Neutrophil (primary cell): ENCODE measurements around the gene CAMK2B.

ENCODE experiments used
- H3K27ac ChIP-seq: fragments of 200-600 bp; sonication (generic); 2 replicates; pipeline ENCODE4 v1.5.1; 2016; ENCODE audit warnings: mild to moderate bottlenecking, moderate library complexity
- H3K27me3 ChIP-seq: fragments of 200-600 bp; sonication (generic); 2 replicates; pipeline ENCODE4 v1.6.0; 2016; ENCODE audit warnings: mild to moderate bottlenecking
- H3K36me3 ChIP-seq: fragments of 200-600 bp; sonication (generic); 2 replicates; pipeline ENCODE4 v1.5.1; 2017
- H3K4me1 ChIP-seq, 2 experiments: fragments of 200-600 bp in 1 of 2; sonication (generic) in 1 of 2; 1 replicate in 1 of 2; 2 replicates in 1 of 2; pipeline versions ENCODE4 v1.5.1 to v1.6.1; 2013 to 2016; ENCODE audit warnings: low read depth in 1 of 2, low read length in 1 of 2, mild to moderate bottlenecking in 1 of 2, moderate library complexity in 1 of 2; ENCODE audit not compliant: control insufficient read depth in 1 of 2, insufficient read depth in 1 of 2
- H3K4me3 ChIP-seq, 2 experiments: fragments of 200-600 bp in 1 of 2; sonication (generic) in 1 of 2; 1 replicate in 1 of 2; 2 replicates in 1 of 2; pipeline ENCODE4 v1.5.1; 2013 to 2016; ENCODE audit warnings: low read depth in 1 of 2, low read length in 1 of 2, mild to moderate bottlenecking in 1 of 2, moderate library complexity in 1 of 2
- H3K9me3 ChIP-seq: fragments of 200-600 bp; sonication (generic); 2 replicates; pipeline ENCODE4 v1.5.1; 2016
- TF ChIP-seq, protein P1 (sequence below): fragments of 200-600 bp; sonication (generic); IDR thresholded peaks from 2 replicates; pipeline ENCODE4 v1.5.1; 2016; ENCODE audit warnings: antibody characterized with exemption

The CAMK2B gene

DNA sequence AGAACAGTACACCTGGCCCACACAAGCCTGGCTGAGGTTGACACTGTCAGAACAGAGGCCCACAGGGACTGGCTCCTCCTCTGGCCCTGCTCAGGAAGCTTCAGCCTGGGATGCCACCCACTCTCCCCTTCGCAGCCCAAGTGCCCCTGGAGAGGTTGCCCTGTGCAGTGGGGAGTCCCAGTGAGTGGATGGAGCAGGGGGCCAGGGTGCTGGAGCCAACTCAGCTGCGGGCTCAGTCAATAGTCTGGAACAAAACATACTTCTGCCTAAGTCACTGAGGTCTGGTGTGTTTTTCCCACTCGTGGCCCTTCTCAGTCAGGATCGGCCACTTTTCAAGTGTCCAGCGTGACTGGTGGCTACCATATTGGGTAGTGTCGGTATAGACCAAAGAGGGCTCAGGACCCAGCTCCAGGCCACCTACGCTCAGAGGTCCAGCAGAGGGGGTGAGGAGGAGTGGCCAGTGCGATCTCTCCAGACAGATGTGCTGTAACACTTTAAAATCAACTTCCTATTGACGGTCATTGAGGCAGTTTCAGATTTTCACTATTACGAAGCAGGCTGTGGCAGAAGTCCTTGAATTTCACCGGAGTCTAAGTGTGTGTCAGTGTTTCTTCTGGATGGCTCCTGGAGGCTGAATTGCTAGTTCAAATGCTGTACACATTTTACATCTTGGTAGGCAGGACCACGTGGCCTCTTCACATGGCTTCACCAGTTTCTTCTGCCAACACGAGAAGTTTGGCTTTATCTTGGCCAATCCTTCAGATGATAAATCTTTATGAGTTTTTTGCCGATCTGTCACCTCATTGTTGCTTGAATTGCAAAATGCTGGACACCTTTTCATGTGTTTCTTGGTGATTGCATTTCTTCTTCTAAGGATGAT is 135.2 kb downstream of the CAMK2B start:
- Histone ChIP-seq H3K27me3 (peaks cover 24% of the 10 kb centered on the region), H3K4me3 (no peak overlapping the region), H3K4me1 (no peaks in the 10 kb centered on the region), H3K36me3 (no peaks in the 10 kb centered on the region), H3K9me3 (no peaks in the 10 kb centered on the region), H3K27ac (no peak overlapping the region)
- TF ChIP-seq, protein P1, sequence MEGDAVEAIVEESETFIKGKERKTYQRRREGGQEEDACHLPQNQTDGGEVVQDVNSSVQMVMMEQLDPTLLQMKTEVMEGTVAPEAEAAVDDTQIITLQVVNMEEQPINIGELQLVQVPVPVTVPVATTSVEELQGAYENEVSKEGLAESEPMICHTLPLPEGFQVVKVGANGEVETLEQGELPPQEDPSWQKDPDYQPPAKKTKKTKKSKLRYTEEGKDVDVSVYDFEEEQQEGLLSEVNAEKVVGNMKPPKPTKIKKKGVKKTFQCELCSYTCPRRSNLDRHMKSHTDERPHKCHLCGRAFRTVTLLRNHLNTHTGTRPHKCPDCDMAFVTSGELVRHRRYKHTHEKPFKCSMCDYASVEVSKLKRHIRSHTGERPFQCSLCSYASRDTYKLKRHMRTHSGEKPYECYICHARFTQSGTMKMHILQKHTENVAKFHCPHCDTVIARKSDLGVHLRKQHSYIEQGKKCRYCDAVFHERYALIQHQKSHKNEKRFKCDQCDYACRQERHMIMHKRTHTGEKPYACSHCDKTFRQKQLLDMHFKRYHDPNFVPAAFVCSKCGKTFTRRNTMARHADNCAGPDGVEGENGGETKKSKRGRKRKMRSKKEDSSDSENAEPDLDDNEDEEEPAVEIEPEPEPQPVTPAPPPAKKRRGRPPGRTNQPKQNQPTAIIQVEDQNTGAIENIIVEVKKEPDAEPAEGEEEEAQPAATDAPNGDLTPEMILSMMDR: no peak

DNA sequence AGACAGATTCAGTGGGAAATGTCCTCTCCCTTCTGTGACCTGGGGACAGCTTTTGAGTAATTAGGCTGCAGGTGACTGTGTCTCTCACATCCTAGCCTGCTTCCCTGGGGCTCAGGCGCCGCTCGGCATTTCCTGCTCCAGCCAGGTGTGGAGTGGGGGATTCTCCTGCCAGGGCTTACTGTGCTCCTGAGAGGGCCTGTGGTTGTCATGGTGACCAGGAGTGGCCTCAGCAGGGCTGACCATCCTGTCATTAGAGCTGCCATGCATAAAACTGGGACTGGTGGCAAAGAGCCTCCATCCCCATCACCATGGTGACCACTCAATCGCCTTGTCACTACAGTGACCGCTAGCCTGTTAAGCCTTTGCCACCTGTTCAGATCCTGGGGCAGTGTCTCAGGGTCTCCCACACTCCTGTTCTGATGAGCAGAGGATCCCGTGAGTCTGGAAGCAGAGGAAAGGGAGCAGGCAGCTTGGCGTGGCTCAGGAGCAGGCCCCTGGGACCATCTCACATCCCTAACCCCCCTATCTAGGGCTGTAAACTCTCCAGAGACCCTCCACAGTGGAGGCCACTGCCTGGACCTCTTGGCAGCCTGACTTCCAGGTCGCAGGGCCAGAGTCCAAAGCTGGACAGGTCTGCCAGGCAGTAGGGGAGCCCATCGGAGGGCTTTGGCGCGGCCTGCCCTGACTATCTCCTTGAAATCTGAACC is 136.0 kb downstream of the CAMK2B start, which contains the start of gene GCK:
Gene GCK, minus strand, starts transcription at position 154 of the 707 bp plus-strand sequence. CDS start 486 bp downstream, outside the sequence.
- H3K27ac ChIP-seq: no peak within 1 kb of the TSS
- H3K27me3 ChIP-seq: peaks cover 24% of the 10 kb centered on the region
- H3K36me3 ChIP-seq: no peaks in the 10 kb centered on the region
- TF ChIP-seq, protein P1: no peak
- H3K4me3 ChIP-seq: no peak within 1 kb of the TSS
- H3K9me3 ChIP-seq: no peaks in the 10 kb centered on the region
- no peaks in the 10 kb centered on the region for H3K4me1 ChIP-seq

DNA sequence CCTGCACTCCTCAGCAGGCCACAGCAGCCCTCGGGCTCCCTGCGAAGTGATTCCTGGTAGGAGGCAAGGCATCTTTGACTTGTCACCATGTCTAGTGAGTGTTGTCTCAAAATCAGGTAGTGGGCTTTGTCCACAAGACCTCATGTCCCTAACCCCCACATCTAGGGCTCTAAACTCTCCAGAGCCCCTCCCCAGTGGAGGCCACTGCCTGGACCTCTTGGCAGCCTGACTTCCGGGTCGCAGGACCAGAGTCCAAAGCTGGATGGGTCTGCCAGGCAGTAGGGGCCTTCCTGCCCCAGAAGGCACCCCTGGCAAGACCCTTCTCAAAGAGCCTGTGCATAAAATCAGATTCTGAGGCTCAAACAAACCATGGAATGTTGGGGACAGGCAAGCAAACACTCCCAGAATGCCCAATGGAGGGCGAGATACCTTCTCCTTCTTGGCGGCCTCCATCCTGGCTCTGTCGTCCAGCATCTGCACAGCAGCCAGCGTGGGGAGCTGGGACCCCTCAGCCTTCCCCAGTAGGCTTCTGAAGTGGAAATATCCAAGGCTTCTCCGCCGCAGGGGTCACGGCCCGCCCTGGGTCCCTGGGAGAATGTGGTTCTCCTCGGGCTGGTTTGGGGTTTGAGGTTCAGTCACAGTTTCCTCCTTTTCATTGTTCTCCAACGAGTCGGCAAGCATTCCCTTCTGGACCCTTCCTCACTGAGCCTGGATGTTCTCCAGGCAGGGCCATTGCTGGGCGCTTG is 136.7 kb downstream of the CAMK2B start:
- Histone ChIP-seq H3K9me3 (no peaks in the 10 kb centered on the region), H3K27me3 (peaks cover 24% of the 10 kb centered on the region), H3K4me3 (no peak overlapping the region), H3K4me1 (no peaks in the 10 kb centered on the region), H3K27ac (no peak overlapping the region), H3K36me3 (no peaks in the 10 kb centered on the region)
- TF ChIP-seq, protein P1: no peak

GRCh38 chr7:44187636-44188416 is 137.6 kb downstream of the CAMK2B start:
- H3K4me1 ChIP-seq: no peaks in the 10 kb centered on the region
- H3K27me3 ChIP-seq: peaks cover 25% of the 10 kb centered on the region
- H3K27ac ChIP-seq: no peak overlapping the region
- no peak overlapping the region for H3K4me3 ChIP-seq
- no peaks in the 10 kb centered on the region for H3K9me3 ChIP-seq
- TF ChIP-seq, protein P1: no peak
- H3K36me3 ChIP-seq: no peaks in the 10 kb centered on the region

GRCh38 chr7:44186736-44187135 is 138.7 kb downstream of the CAMK2B start:
- Histone ChIP-seq H3K4me3 (no peak overlapping the region), H3K36me3 (no peaks in the 10 kb centered on the region), H3K4me1 (no peaks in the 10 kb centered on the region), H3K9me3 (no peaks in the 10 kb centered on the region), H3K27me3 (peaks cover 19% of the 10 kb centered on the region), H3K27ac (no peak overlapping the region)
- TF ChIP-seq, protein P1: no peak
